ENCODE data around the gene DNAJB7. TPM values are rescaled to one million over a fixed set of nuclear protein-coding genes. Genes with fewer than 3 reads are reported as not detected.
"Not testable (repeated sequence)": the region's sequence is repeated elsewhere in the genome, so short reads cannot be mapped to it uniquely, and the experiment has no call there.

The DNAJB7 gene
- polyA plus RNA-seq, 5 donors, result 0.70 to 1.2 (median 1.0) TPM

- no peak for DNase-seq
These were observed 8.0 kb downstream of the DNAJB7 start for GRCh38 chr22:40853961-40854360.

- no peak for DNase-seq
These were observed 8.6 kb downstream of the DNAJB7 start for GRCh38 chr22:40853333-40853732.

DNA sequence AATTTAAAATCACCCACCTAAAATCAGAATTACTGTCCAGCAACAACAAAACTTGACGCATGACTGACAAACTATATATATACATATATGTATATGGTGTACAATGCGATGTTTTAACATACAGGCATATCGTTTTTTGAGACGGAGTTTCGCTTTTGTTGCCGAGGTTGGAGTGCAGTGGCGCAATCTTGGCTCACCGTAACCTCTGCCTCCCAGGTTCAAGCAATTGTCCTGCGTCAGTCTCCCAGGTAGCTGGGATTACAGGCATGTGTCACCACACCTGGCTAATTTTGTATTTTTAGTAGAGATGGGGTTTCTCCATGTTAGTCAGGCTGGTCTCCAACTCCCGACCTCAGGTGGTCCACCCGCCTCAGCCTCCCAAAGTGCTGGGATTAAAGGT, 16.1 kb downstream of the DNAJB7 start:
- DNase-seq, result not testable (repeated sequence)

- DNase-seq, result no peak
These were observed 17.0 kb downstream of the DNAJB7 start for GRCh38 chr22:40844951-40845350.

DNA sequence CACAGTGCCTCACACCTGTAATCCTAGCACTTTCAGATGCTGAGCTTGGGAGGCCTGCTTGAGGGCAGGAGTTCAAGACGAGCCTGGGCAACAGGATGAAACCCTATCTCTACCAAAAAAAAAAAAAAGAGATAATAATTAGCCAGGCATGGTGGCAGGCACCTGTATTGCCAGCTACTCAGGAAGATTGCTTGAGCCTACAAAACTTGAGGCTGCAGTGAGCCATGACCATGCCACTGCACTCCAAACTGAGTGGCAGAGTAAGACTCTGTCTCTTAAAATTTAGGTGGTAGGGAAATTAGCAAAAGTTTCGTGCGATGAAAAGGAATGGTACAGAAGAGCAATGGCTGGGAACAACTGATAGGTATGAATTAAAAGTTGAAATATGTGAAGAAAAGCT, 23.4 kb downstream of the DNAJB7 start:
- no peak for DNase-seq

- DNase-seq, result no peak
These were observed 27.3 kb downstream of the DNAJB7 start for GRCh38 chr22:40834619-40835018.

GRCh38 chr22:40829131-40829530, 32.8 kb downstream of the DNAJB7 start:
- no peak for DNase-seq

GRCh38 chr22:40826984-40827741, 34.8 kb downstream of the DNAJB7 start:
- no peak for DNase-seq

GRCh38 chr22:40826292-40826691, 35.6 kb downstream of the DNAJB7 start:
- not testable (repeated sequence) for DNase-seq

- no peak for DNase-seq
These were observed 38.5 kb downstream of the DNAJB7 start for GRCh38 chr22:40823426-40823825.

DNA sequence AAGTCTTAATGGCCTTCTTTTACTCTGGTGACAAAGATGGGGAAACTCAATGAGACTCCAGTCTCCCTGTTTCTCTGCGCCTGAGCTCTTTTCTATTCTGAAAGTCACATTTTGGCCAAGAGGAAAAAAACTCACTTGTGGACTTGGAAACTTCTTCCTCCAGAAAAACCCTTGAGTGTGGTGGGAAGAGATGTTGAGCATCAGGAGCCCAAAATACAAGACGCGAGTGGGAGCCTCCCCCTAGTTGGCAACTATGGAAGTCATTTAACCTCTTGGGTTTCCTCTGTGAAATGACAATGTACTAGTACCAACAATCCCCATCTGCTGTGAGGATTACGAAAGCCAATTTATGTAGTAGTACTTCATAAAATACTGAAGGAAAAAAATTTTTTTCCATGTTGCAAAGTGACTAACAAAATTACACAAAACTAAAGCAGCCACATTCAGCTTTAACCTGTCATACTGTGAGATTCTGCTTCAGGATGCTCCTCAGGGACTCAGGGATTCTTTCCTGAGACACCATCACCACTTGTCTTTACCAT, 42.2 kb downstream of the DNAJB7 start:
- no peak for DNase-seq

DNA sequence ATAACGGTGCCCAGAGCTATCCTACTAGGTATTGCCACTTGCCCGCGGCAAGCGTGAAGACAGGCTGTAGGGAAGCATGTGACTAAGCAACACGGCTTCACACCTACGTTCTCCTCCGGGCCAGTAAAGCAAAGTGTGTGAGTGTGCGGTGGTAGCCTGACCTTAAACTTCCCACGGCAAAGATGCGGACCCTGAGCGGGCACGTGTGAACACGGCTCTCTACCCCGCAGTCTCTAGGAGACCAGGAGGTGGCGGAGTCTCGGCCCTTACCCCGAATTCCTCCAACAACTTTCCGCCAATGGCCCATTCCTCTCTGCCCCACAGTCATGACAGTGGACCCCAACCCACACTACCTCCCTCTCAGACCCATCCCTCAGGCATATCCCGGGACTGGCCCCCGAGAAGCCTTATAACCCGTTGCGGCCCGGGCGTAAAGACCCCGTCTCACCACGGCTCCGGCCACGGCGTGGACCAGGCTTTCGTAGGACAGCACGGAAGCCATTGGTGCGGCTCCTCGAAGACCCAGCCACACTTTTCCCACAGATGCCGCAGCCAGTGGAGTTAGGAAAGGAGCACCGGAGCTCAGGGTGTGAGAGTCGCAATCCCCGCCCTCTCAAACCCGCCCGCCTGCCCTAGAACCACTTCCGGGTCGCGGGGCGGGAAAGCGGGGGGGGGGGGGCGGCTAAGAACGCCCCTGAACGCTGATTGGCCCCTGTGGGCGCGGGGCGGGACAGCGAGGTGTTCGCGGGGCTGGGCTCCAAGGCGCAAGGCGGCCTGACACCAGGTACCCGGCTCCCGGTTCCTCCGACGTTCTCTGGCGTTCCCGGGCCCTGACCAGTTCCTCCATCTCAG, 42.9 kb downstream of the DNAJB7 start, which contains the start of gene SLC25A17:
Gene SLC25A17, minus strand, starts transcription at position 600 of the 852 bp plus-strand sequence. Its CDS starts 98 bp downstream, at position 502.
- DNase-seq, result peak; percentile 82 to 85

GRCh38 chr22:40818192-40818746, 43.6 kb downstream of the DNAJB7 start:
- DNase-seq, result no peak

- no peak for DNase-seq
These were observed 44.2 kb downstream of the DNAJB7 start for GRCh38 chr22:40817737-40818136.

DNA sequence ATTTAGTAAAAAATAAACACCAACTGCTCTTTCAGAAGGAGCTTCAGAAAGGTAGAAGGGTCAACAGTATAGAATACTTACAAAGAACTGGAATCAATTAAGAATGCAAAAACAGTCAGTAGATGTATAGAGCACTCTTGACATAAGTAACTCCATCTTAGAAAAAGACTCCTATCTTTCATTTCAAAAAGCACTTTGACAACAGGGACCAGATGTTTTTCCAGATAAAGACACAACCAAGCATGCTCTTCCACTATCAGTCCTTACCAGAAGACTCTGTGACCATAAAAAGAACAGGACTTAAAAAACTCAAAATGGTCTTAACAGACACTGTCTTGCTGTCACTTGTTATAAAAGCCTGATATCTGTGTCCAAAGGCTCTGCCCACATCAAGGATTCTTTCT, 48.0 kb downstream of the DNAJB7 start:
- no peak for DNase-seq

Other genes with a start within 250 kb of the DNAJB7 start
- 10 to 100 TPM; 15.6 to 29.7 (median 21.0) TPM for gene MRTFA, start 225.4 kb downstream of the DNAJB7 start, polyA plus RNA-seq (ENCODE audit: insufficient read depth in 1 of 5, insufficient read length in 5 of 5, low replicate concordance in 1 of 5)
- under 1 TPM; 0.16 to 0.42 (median 0.22) TPM for gene MCHR1, start 182.6 kb downstream of the DNAJB7 start, polyA plus RNA-seq (ENCODE audit: insufficient read depth in 1 of 5, insufficient read length in 5 of 5, low replicate concordance in 1 of 5)
- 10 to 100 TPM; 31.3 to 40.1 (median 33.0) TPM for gene SLC25A17, start 42.8 kb downstream of the DNAJB7 start, polyA plus RNA-seq (ENCODE audit: insufficient read depth in 1 of 5, insufficient read length in 5 of 5, low replicate concordance in 1 of 5)
- 100 to 1,000 TPM; 483 to 731 (median 531) TPM for gene ST13, start 5.5 kb downstream of the DNAJB7 start, polyA plus RNA-seq (ENCODE audit: insufficient read depth in 1 of 5, insufficient read length in 5 of 5, low replicate concordance in 1 of 5)
- gene XPNPEP3, start 5.0 kb downstream of the DNAJB7 start, polyA plus RNA-seq (ENCODE audit: insufficient read depth in 1 of 5, insufficient read length in 5 of 5, low replicate concordance in 1 of 5), result 10 to 100 TPM; 12.3 to 23.2 (median 17.5) TPM
- 10 to 100 TPM; 57.7 to 83.7 (median 72.2) TPM for gene RBX1, start 89.3 kb upstream of the DNAJB7 start, polyA plus RNA-seq (ENCODE audit: insufficient read depth in 1 of 5, insufficient read length in 5 of 5, low replicate concordance in 1 of 5)
- 10 to 100 TPM; 49.3 to 73.5 (median 65.0) TPM for gene EP300, start 230.5 kb upstream of the DNAJB7 start, polyA plus RNA-seq (ENCODE audit: insufficient read depth in 1 of 5, insufficient read length in 5 of 5, low replicate concordance in 1 of 5)